ENCODE measurements around the gene GOLGB1.

The GOLGB1 gene

GRCh38 chr3:121681792-121682191, 67.7 kb downstream of the GOLGB1 start:
- no peak for DNase-seq

GRCh38 chr3:121677141-121677540, 72.4 kb downstream of the GOLGB1 start:
- DNase-seq: no peak

- DNase-seq: no peak
Measured at GRCh38 chr3:121670676-121671075, 78.9 kb downstream of the GOLGB1 start.

- no peak for DNase-seq
Measured at GRCh38 chr3:121667333-121667732, 82.2 kb downstream of the GOLGB1 start.

GRCh38 chr3:121665488-121665887, 84.1 kb downstream of the GOLGB1 start:
- no peak for DNase-seq

GRCh38 chr3:121663171-121663847, 86.2 kb downstream of the GOLGB1 start:
- no peak for DNase-seq

GRCh38 chr3:121662742-121663141, 86.8 kb downstream of the GOLGB1 start:
- no peak for DNase-seq

GRCh38 chr3:121661376-121661775, 88.2 kb downstream of the GOLGB1 start:
- DNase-seq: no peak

- no peak for DNase-seq
Measured at GRCh38 chr3:121660356-121661171, 89.0 kb downstream of the GOLGB1 start, which contains the start of gene HCLS1. Gene HCLS1, minus strand, starts transcription at chr3:121660903. Its CDS starts 2,556 bp downstream, at chr3:121658347.

- no peak for DNase-seq
Measured at GRCh38 chr3:121659586-121659985, 90.0 kb downstream of the GOLGB1 start.

- no peak for DNase-seq
Measured at GRCh38 chr3:121658716-121659435, 90.7 kb downstream of the GOLGB1 start.

GRCh38 chr3:121654493-121655385, 94.8 kb downstream of the GOLGB1 start:
- DNase-seq: no peak

GRCh38 chr3:121651684-121652083, 97.9 kb downstream of the GOLGB1 start:
- DNase-seq: no peak

GRCh38 chr3:121649645-121650044, 99.9 kb downstream of the GOLGB1 start:
- DNase-seq: no peak

GRCh38 chr3:121648219-121648958, 101.2 kb downstream of the GOLGB1 start:
- DNase-seq: no peak

GRCh38 chr3:121645054-121645453, 104.5 kb downstream of the GOLGB1 start:
- no peak for DNase-seq

GRCh38 chr3:121642601-121643314, 106.8 kb downstream of the GOLGB1 start:
- no peak for DNase-seq

- no peak for DNase-seq
Measured at GRCh38 chr3:121641127-121641526, 108.4 kb downstream of the GOLGB1 start.

GRCh38 chr3:121637922-121638321, 111.6 kb downstream of the GOLGB1 start:
- no peak for DNase-seq

GRCh38 chr3:121630355-121630754, 119.2 kb downstream of the GOLGB1 start:
- DNase-seq: no peak

- no peak for DNase-seq
Measured at GRCh38 chr3:121629601-121630000, 119.9 kb downstream of the GOLGB1 start.

Data from right forelimb (tissue), 1 donor.